GM23248 (cell line): ENCODE measurements around the gene FALEC.

ENCODE experiments used
- EZH2 ChIP-seq: fragments of 200-600 bp; sonication (generic); IDR thresholded peaks from 2 replicates; pipeline ENCODE4 v1.6.1; 2018; ENCODE audit warnings: antibody characterized with exemption, mild to moderate bottlenecking; ENCODE audit not compliant: insufficient read depth, poor library complexity, severe bottlenecking
- EZH2phosphoT487 ChIP-seq: fragments of 200-600 bp; sonication (generic); IDR thresholded peaks from 2 replicates; pipeline ENCODE4 v1.6.1; 2018; ENCODE audit warnings: antibody characterized with exemption, moderate library complexity, mild to moderate bottlenecking, low read depth; ENCODE audit not compliant: insufficient read depth

GRCh38 chr1:150477320-150477719 lies 38.2 kb upstream of the FALEC start:
- TF ChIP-seq EZH2 (no peak), EZH2phosphoT487 (no peak)
